T-helper 17 cell (primary cell): ENCODE measurements around the gene SORBS2. TPM values are rescaled to one million over a fixed set of nuclear protein-coding genes. Genes with fewer than 3 reads are reported as not detected.
"Not testable (repeated sequence)": the region's sequence is repeated elsewhere in the genome, so short reads cannot be mapped to it uniquely, and the experiment has no call there.

Source experiments
- ATAC-seq: fragments of 150-1000 bp; cut with Tn5 transposase; 2 replicates; pipeline ENCODE4 v1.10.0; 2021; ENCODE audit warnings: mild to moderate bottlenecking, moderate library complexity
- DNase-seq, 3 donors: peaks; one replicate each; pipeline versions ENCODE4 v3.0.0 to v3.0.0-alpha.2; 2020 to 2021
- H3K9me3 ChIP-seq: one replicate; pipeline ENCODE4 v1.7.0; 2013; ENCODE audit warnings: low read length, mild to moderate bottlenecking; ENCODE audit not compliant: control insufficient read depth, poor library complexity, severe bottlenecking
- H3K27ac Mint-ChIP-seq: one replicate; pipeline ENCODE4 v1.8.0; 2022; ENCODE audit warnings: mild to moderate bottlenecking, moderate library complexity, mixed read lengths
- H3K27me3 Mint-ChIP-seq: one replicate; pipeline ENCODE4 v1.8.0; 2022; ENCODE audit warnings: mixed read lengths
- H3K36me3 Mint-ChIP-seq: one replicate; pipeline ENCODE4 v1.8.0; 2022; ENCODE audit warnings: low read depth, mixed read lengths
- H3K4me1 Mint-ChIP-seq: one replicate; pipeline ENCODE4 v1.8.0; 2022; ENCODE audit warnings: mild to moderate bottlenecking, mixed read lengths
- H3K4me3 Mint-ChIP-seq: one replicate; pipeline ENCODE4 v1.8.0; 2022; ENCODE audit warnings: mild to moderate bottlenecking, moderate library complexity, mixed read lengths
- total RNA-seq, 4 donors: library from RNA in 2 of 4; stranded (reverse) in 2 of 4; gene quantifications; one replicate each; pipeline ENCODE4 v1.2.3 and lab custom pipeline; 2022 to 2026

Gene SORBS2
- total RNA-seq, 2 donors from 2014 or later = 0.07 TPM; not detected in 1

GRCh38 chr4:185567381-185568376 is 244.3 kb downstream of the SORBS2 start:
- DNase-seq (no peak), ATAC-seq (no peak)
- no peaks in the 10 kb centered on the region for H3K9me3 ChIP-seq
- H3K36me3 Mint-ChIP-seq = no peaks in the 10 kb centered on the region
- peaks cover 40% of the 10 kb centered on the region for H3K27me3 Mint-ChIP-seq
- no peak overlapping the region for H3K4me3 Mint-ChIP-seq
- no peak overlapping the region for H3K27ac Mint-ChIP-seq
- H3K4me1 Mint-ChIP-seq = no peaks in the 10 kb centered on the region

DNA sequence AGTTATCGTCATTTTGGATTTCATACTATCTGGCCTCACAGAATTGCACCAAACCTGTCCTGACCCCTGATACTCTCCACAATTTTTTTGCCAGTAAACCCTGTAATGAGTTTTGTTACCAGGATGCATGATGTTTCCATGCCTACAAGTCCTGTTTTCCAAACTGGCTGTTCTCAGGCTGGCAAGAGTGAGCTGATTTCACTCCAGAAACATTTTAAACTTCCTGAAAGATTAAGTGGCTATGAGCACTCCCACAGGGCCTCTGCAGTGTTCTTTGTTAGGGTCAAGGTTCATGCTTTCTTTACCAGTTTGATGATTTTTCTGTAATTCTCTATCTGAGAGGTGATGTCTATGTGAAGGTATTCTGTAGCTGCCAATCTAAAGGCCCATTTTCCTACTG is 245.0 kb downstream of the SORBS2 start:
- no peak for DNase-seq
- no peak for ATAC-seq
- H3K36me3 Mint-ChIP-seq = no peaks in the 10 kb centered on the region
- H3K4me1 Mint-ChIP-seq = no peaks in the 10 kb centered on the region
- H3K27ac Mint-ChIP-seq = no peak overlapping the region
- peaks cover 47% of the 10 kb centered on the region for H3K27me3 Mint-ChIP-seq
- no peak overlapping the region for H3K4me3 Mint-ChIP-seq
- H3K9me3 ChIP-seq = no peaks in the 10 kb centered on the region

GRCh38 chr4:185566425-185566824 is 245.6 kb downstream of the SORBS2 start:
- H3K27me3 Mint-ChIP-seq = peaks cover 53% of the 10 kb centered on the region
- no peak for ATAC-seq
- no peak overlapping the region for H3K4me3 Mint-ChIP-seq
- H3K9me3 ChIP-seq = no peaks in the 10 kb centered on the region
- no peak overlapping the region for H3K27ac Mint-ChIP-seq
- H3K4me1 Mint-ChIP-seq = no peaks in the 10 kb centered on the region
- DNase-seq = no peak
- H3K36me3 Mint-ChIP-seq = no peaks in the 10 kb centered on the region

- no peak overlapping the region for H3K4me3 Mint-ChIP-seq
- no peaks in the 10 kb centered on the region for H3K4me1 Mint-ChIP-seq
- no peaks in the 10 kb centered on the region for H3K36me3 Mint-ChIP-seq
- DNase-seq = no peak
- H3K9me3 ChIP-seq = no peaks in the 10 kb centered on the region
- no peak for ATAC-seq
- peaks cover 60% of the 10 kb centered on the region for H3K27me3 Mint-ChIP-seq
- no peak overlapping the region for H3K27ac Mint-ChIP-seq
Observed at GRCh38 chr4:185565696-185566095, 246.3 kb downstream of the SORBS2 start.

GRCh38 chr4:185564349-185564748 is 247.6 kb downstream of the SORBS2 start:
- H3K27ac Mint-ChIP-seq = no peak overlapping the region
- no peaks in the 10 kb centered on the region for H3K4me1 Mint-ChIP-seq
- H3K4me3 Mint-ChIP-seq = no peak overlapping the region
- H3K9me3 ChIP-seq = no peaks in the 10 kb centered on the region
- H3K36me3 Mint-ChIP-seq = no peaks in the 10 kb centered on the region
- DNase-seq (no peak), ATAC-seq (no peak)
- peaks cover 54% of the 10 kb centered on the region for H3K27me3 Mint-ChIP-seq

DNA sequence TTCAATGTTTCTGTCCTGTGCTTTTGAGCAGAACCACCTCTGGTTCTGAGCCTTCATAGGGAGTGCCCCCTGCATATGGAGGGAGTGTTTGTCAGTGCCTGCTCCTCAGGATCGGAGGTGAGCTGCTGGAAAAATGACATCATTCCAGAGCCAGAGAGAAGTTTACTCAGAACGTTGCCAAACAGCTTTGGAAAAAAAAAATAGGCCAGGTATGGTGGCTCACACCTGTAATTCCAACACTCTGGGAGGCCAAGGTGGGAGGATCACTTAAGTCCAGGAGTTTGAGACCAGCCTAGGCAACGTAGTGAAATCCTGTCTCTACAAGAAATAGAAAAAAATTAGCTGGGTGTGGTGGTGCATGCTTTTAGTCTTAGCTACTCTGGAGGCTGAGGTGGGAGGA is 249.5 kb downstream of the SORBS2 start:
- Mint-ChIP-seq H3K4me3 (no peak overlapping the region), H3K27ac (no peak overlapping the region), H3K36me3 (no peaks in the 10 kb centered on the region), H3K4me1 (no peaks in the 10 kb centered on the region), H3K27me3 (peaks cover 56% of the 10 kb centered on the region)
- H3K9me3 ChIP-seq = no peaks in the 10 kb centered on the region
- ATAC-seq = no peak
- DNase-seq = no peak

DNA sequence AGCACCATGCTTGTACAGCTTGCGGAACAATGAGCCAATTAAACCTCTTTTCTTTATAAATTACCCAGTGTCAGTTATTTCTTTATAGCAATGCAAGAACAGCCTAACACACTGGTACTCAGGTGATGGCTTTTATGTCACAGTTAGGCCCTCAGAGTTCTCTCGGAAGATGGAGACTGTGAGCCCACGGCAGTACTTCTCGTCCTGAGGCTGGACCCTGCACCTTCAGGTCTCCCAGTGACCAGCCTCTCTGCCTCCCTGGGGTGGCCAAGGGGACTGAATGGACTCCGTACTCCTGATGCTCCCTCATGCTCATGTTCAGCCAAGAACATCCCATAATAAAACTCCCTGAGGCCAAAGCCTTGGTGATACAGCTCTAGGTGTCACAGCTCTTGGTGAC is 251.7 kb downstream of the SORBS2 start:
- no peak for ATAC-seq
- no peaks in the 10 kb centered on the region for H3K9me3 ChIP-seq
- Mint-ChIP-seq H3K27me3 (peaks cover 60% of the 10 kb centered on the region), H3K27ac (no peak overlapping the region), H3K36me3 (no peaks in the 10 kb centered on the region), H3K4me3 (no peak overlapping the region), H3K4me1 (no peaks in the 10 kb centered on the region)
- no peak for DNase-seq

DNA sequence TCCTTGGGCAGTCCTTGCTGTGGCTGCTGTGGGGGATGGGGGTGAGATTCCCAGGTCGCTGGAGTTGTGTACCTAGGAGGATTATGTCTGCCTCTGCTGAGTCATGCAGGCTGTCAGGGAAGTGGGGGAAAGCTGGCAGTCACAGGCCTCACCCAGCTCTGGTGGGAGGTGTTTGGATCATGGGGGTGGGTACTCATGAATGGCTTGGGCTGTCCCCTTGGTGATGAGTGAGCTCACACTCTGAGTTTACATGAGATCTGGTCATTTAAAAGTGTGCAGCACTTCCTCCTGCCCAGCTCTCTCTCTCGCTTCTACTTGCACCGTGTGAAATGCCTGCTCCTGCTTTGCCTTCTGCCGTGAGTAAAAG is 252.1 kb downstream of the SORBS2 start:
- DNase-seq (no peak), ATAC-seq (no peak)
- no peaks in the 10 kb centered on the region for H3K9me3 ChIP-seq
- peaks cover 60% of the 10 kb centered on the region for H3K27me3 Mint-ChIP-seq
- no peaks in the 10 kb centered on the region for H3K4me1 Mint-ChIP-seq
- no peaks in the 10 kb centered on the region for H3K36me3 Mint-ChIP-seq
- H3K27ac Mint-ChIP-seq = no peak overlapping the region
- no peak overlapping the region for H3K4me3 Mint-ChIP-seq

DNA sequence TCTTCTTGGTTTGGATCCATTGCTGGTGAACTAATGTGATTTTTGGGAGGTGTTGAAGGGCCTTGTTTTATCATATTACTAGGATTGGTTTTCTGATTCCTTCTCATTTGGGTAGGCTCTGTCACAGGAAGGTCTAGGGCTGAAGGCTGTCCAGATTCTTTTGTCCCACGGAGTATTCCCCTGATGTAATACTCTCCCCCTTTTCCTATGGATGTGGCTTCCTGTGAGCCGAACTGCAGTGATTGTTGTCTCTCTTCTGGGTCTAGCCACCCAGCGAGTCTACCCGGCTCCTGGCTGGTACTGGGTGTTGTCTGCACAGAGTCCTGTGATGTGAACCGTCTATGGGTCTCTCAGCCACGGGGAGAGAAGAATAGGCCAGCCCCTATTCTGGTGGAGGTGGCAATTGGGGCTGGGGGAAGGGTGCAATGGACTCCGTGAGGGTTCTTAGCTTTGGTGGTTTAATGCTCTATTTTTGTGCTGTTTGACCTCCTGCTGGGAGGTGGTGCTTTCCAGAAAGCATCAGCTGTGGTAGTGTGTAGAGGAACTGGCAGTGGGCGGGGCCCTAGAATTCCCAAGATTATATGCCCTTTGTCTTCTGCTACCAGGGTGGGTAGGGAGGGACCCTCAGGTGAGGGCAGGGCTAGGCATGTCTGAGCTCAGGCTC is 252.6 kb downstream of the SORBS2 start:
- not testable (repeated sequence) for H3K4me3 Mint-ChIP-seq, H3K9me3 ChIP-seq, H3K36me3 Mint-ChIP-seq, H3K27ac Mint-ChIP-seq, ATAC-seq, H3K4me1 Mint-ChIP-seq, DNase-seq
- peaks cover 60% of the 10 kb centered on the region for H3K27me3 Mint-ChIP-seq

- no peak for DNase-seq
- peaks cover 26% of the 10 kb centered on the region for H3K27me3 Mint-ChIP-seq
- H3K4me3 Mint-ChIP-seq = no peak overlapping the region
- H3K27ac Mint-ChIP-seq = no peak overlapping the region
- no peaks in the 10 kb centered on the region for H3K9me3 ChIP-seq
- ATAC-seq = no peak
- no peaks in the 10 kb centered on the region for H3K4me1 Mint-ChIP-seq
- H3K36me3 Mint-ChIP-seq = no peaks in the 10 kb centered on the region
Observed at GRCh38 chr4:185554365-185555126, 257.4 kb downstream of the SORBS2 start.

- Mint-ChIP-seq H3K4me3 (no peak overlapping the region), H3K27ac (no peak overlapping the region), H3K36me3 (no peaks in the 10 kb centered on the region), H3K4me1 (no peaks in the 10 kb centered on the region), H3K27me3 (peaks cover 9% of the 10 kb centered on the region)
- DNase-seq = no peak
- no peaks in the 10 kb centered on the region for H3K9me3 ChIP-seq
- no peak for ATAC-seq
Observed at GRCh38 chr4:185552254-185552653, 259.7 kb downstream of the SORBS2 start.

DNA sequence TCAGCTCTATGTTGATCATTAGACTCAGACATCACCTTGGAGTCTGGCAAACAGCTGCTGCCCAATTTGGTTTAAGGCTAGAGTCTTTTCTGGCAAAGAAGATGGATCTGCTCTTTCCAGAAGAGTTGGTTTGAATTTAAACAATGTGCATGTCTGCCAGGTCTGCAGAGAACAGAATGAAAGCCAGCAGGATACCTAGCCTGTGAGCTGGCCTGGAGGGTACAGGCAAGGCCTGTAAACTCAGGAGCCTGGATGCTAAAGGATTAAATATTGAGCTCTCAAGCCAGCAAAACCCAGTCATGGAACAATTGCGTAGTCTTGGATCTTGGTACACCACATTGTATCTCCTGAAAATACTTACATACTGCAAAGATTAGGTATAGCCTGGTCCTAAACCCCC is 261.1 kb downstream of the SORBS2 start:
- ATAC-seq = no peak
- peaks cover 5% of the 10 kb centered on the region for H3K27me3 Mint-ChIP-seq
- no peaks in the 10 kb centered on the region for H3K4me1 Mint-ChIP-seq
- DNase-seq = no peak
- H3K27ac Mint-ChIP-seq = no peak overlapping the region
- no peaks in the 10 kb centered on the region for H3K9me3 ChIP-seq
- no peaks in the 10 kb centered on the region for H3K36me3 Mint-ChIP-seq
- no peak overlapping the region for H3K4me3 Mint-ChIP-seq

DNA sequence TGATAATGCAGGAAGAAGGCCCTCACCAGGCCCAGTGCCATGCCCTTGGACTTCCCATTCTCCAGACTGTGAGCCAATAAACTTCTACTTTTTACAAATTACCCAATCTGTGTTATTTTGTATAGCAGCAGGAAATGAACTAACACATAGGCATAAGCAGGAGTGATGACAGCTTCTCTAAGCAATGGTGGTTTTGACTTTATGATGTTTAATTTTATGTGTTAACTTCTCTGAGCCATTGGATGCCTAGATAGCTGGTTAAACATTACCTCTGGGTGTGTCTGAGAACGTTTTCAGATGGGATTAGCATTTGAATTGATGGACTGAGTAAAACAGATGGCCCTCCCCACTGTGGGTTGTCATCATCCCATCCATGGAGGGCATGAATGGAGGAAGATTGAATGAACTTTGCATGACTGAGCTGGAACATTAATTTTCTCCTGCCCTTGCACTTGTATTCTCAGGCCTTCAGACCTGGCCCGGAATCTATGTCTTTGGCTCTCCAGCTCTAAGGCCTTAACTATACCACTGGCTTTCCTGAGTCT is 262.8 kb downstream of the SORBS2 start:
- ATAC-seq (no peak), DNase-seq (no peak)
- Mint-ChIP-seq H3K4me3 (no peak overlapping the region), H3K27ac (no peak overlapping the region), H3K27me3 (peaks cover 5% of the 10 kb centered on the region), H3K4me1 (no peaks in the 10 kb centered on the region), H3K36me3 (no peaks in the 10 kb centered on the region)
- H3K9me3 ChIP-seq = no peaks in the 10 kb centered on the region
